NCI-H1105 (cell line): ENCODE results near the gene TBC1D9.

ENCODE experiments used
- DNase-seq: peaks from one replicate; lab custom pipeline; 2025; lab: John Stamatoyannopoulos, UW

The TBC1D9 gene

DNA sequence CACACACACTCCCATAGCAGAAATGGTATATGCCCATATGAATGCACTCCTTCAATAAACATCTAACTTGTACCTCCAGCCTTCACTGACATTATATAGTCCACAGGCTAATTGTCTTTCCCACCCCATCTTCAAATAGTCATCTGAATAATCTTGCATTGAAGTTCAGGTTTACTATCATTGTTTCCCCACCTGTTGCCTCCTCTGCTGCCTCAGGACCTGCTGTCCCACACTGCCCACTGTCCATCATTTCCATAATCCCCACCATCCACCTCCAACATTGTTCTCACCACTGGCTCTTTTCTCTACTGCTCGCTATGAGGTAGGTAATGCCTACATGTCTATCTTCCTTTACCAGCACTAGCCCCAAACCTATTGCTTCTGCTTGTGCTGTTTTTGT, 66.1 kb downstream of the TBC1D9 start:
- no peak for DNase-seq

DNA sequence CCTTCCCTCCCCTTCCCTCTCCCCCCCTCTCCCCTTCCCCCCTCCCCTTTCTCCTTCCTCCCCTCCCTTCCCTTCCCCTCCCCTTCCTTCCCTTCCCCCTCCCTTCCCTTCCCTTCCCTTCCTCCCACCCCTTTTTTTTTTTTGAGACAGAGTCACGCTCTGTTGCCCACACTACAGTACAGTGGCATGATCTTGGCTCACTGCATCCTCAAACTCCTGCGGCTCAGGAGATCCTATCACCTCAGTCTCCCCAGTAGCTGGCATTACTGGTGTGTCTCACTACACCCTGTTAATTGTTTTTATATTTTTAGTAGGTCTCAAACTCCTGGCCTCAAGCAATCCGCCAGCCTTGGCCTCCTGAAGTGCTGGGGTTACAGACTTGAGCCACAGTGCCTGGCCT, 66.6 kb downstream of the TBC1D9 start:
- DNase-seq, result no peak

GRCh38 chr4:140688711-140689598, 67.2 kb downstream of the TBC1D9 start:
- no peak for DNase-seq

- no peak for DNase-seq
Observed at GRCh38 chr4:140686796-140687195, 69.4 kb downstream of the TBC1D9 start.

GRCh38 chr4:140684314-140684713, 71.9 kb downstream of the TBC1D9 start:
- no peak for DNase-seq

DNA sequence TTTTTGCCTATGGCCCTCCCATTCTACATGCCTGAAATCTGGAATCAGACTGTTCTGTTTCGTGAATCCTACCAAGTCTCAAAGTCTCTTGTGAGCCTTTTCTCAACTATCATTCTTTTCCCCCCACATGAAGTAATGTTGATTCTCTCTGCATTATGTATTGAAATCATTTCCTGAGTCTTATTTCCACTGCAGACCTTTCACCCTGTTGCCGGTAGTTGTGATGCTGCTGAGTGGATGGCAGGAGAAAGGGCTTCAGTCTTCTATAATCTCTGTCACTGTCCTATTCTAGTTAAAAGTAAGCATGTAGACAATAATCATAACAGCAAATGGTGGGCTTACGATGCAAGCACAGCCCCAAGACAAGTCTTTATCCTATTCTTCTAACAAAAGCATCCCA, 75.0 kb downstream of the TBC1D9 start:
- DNase-seq, result no peak

GRCh38 chr4:140680686-140681085, 75.5 kb downstream of the TBC1D9 start:
- no peak for DNase-seq

GRCh38 chr4:140679576-140679975, 76.6 kb downstream of the TBC1D9 start:
- DNase-seq, result no peak

DNA sequence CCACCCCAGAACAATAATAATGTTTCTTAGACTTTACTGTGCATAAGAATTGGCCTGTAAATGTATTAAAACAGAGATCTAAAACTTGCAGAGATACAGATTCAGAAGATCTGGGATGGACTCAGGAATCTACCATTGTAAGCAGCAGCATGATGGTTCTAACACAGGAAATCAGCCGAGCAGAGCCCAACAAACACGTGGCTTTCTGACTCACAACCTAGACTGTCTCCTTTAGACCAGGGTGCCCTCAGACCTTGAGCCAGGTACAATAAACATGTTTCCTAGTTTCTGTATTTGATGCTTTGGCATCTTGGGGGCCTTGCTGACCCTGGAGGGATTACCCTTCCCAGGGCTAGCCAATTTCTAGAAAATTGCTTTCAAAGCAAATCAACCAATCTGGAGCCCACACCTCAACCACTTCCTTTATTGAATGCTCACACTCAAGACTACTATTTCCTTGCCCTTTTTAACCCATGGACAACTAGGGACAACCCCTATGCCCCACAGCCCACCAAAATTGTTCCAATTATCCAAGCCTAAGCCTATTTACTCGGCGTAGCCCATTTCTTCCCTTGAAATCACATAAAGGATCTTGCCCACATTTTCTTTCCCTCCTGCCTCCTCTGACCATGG, 80.5 kb downstream of the TBC1D9 start:
- DNase-seq, result no peak

DNA sequence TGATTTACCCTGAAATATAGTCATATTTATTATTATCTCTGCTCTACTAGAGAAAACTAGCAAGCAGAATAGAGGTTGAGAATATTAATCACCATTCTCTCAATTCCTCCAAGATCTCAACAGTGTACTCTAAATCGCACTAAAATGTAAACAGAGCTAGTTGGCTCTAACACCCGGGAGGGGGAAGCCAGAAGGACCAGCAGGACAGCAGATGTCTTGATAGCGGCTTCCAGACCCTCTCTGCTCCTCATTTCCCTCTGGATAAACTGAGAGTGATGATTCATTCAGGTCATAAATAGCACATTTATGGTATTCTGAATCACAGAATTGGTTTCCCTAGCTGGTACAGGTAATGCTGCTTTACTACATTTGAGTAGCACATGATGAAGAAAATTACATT, 82.5 kb downstream of the TBC1D9 start:
- no peak for DNase-seq

- DNase-seq, result no peak
Observed at GRCh38 chr4:140672416-140672815, 83.8 kb downstream of the TBC1D9 start.

DNA sequence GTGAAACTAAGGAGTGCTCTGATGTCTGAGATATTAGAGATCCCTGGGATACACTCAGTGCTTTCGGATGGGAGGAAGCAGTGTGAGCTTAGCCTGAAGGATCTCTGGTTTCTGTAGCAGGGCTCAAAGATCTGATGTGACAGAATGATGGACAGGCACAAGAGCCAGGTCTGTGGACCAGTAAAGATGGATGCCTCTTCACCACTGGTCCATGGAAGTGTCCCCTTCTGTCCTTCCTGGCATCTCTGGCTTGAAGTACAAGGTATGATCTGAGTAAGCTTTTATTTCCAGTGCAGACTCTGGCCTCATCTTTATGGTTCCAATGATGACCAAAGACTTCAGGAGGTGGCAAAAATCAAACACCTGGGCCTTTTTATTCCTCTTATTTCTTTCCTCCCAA, 88.1 kb downstream of the TBC1D9 start:
- no peak for DNase-seq

- DNase-seq, result no peak
Observed at GRCh38 chr4:140666889-140667614, 89.1 kb downstream of the TBC1D9 start.

- DNase-seq, result no peak
Observed at GRCh38 chr4:140662082-140662869, 93.9 kb downstream of the TBC1D9 start.

- no peak for DNase-seq
Observed at GRCh38 chr4:140661550-140661949, 94.6 kb downstream of the TBC1D9 start.

DNA sequence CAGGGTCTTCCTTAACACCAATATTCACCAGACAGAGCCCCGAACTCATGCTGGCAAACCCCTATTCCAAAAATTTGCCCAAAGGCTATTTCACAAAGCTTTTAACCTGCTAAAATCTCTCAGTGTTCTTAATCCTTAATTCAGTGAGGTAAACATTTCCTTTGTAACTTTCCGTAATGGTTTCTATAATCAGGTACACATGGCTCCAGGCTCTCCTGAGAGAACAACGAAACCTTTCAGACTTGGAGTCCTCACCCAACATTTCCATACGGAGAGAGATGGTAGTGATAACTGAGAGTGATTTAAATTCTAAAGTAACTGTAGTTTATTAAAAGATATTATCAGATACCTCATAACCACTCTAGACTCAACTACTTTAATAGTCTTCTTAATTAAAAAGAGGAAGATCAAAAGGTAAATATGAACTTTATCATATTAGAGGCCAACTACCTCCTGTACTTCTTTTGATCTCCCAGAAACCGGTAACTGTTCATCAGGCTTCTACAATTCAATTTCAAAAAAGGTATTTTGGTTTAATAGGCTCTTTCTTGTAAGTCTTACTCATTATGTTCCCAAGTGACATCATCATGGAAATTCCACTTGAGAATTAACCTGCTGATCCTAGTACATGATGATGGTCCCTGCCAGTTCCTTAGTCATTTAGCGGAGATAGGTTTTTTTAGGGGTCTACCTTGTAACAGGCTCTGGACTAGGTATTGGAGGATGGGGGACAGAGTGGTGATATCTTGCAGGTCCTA, 96.1 kb downstream of the TBC1D9 start:
- DNase-seq, result no peak

DNA sequence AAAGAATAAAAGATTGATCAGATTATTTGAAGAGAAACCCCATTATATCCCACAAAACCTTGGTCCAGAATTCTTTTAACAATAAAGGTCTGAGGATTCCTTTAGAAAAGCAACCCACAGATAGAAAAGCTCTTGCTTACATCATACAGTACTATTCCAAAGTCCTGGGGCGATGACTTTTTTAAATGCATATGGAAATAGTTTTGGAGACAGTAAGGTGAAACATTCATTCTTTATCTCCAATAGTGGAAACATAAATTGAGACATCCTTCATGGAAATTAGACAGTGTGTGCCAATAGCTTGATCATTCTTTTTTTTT, 101.7 kb downstream of the TBC1D9 start:
- DNase-seq, result no peak

DNA sequence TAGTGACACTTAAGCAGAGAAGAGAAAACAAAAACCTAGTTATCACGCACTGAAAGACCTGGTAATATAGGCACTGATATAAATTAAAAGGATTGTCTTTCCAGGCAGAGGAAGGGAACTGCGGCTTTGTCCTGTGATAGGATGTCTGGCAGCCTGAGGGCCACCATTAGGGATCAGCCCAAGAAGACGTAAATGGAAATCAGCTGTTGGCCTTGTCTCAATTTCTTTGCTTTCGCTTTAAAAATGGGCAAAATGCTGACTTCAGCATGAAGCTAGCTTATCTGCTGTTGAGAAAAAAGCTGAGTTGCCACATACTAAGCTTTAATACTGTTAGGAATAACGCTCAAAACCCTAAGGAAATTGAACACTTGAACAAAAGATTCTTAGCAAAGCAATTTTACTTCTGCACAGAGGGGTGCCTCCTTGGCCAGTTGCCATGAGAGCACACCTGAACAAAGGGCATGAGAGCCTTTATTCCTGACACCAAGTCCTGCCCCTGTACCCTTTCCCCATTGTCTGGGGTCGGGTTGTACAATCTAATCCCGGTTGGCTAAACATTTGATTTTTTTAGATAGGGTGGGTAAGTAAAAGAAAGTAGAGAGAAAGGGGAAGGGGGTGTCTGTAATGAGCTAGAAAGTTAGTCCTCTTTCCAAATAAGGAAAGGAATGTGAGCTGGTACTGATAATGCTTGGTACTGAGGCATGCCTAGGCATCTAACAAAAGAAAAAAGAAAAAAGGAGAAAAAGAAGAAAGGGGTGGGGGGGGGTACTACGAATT, 102.3 kb downstream of the TBC1D9 start:
- DNase-seq, result no peak

- DNase-seq, result no peak
Observed at GRCh38 chr4:140652601-140653000, 103.6 kb downstream of the TBC1D9 start.

DNA sequence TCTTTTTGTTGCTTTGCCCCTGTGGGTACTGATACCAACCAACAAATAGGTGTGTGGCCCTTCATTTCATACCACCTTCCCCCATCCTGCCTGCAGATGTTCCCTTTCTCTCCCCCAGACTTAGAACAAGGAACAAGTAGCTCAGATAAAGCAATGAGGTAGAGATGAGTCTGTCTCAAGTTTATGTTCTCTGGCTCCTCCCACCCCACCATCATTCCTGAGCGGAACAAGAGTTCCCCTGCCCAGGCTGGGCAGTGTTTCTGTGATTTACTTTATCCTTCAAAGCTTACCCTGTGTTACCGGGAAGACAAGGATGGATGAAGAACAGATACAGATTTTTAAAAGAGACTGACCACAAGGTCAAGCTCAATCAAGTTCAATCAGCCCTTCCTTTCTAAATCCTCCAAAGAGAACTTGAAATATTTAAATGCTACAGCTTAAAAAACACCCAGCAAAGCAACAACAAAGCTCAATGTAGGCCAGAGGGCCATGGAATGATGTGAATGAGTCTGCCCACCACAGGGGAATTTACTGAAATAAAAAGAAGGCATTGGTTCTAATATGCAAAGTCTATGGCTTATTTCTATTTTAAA, 107.4 kb downstream of the TBC1D9 start:
- DNase-seq, result no peak
